ENCODE results near the gene TRAF5.

TRAF5 gene

DNA sequence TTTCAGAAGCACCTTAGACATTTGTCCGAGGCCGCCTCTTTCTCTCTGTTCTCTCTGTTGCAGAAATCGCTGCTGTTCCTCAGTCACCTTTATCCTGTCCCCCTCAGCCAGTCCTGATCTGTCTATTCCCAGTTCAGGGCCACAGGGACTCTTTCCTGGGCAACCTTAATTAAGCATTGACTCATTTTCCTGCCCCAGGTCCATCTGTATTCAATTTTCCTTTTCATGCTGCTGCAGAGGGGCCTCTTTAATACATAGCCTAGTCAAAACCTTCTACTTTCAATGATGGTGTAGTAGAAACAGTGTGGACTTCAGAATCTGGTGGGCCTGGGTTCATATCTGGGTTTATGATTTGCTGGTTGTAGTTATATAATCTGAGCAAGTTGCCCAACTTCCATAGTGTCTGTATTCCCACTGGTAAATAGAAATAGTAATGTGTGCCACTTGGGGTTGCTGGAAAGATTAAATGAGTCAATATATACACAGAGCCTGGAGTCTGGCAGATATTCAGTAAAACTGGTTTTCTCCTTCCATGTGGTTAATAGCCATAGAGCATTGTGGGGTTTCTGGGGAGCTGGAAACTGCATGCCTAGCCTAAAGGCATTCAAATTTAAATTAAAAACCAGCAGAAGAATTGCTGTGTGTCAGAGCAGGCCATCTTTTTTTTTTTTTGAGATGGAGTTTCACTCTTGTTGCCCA, 4.5 kb downstream of the TRAF5 start:
- in situ Hi-C loops (cut with MboI; ENCODE audit: low sequenced_read_pairs, unreplicated experiment), result no loop called here
- no peak for DNase-seq (ENCODE audit: low spot score)
- TF ChIP-seq CTCF (IDR thresholded peaks at IDR 0.05; ENCODE audit: borderline replicate concordance, control extremely low read depth, extremely low read depth, insufficient read depth, missing control alignments), result no peak

GRCh38 chr1:211332036-211332616, 5.5 kb downstream of the TRAF5 start:
- no peak for DNase-seq (ENCODE audit: low spot score)
- no peak for TF ChIP-seq CTCF (IDR thresholded peaks at IDR 0.05; ENCODE audit: borderline replicate concordance, control extremely low read depth, extremely low read depth, insufficient read depth, missing control alignments)
- in situ Hi-C loops (cut with MboI; ENCODE audit: low sequenced_read_pairs, unreplicated experiment), result no loop called here

GRCh38 chr1:211332830-211333229, 6.2 kb downstream of the TRAF5 start:
- in situ Hi-C loops (cut with MboI; ENCODE audit: low sequenced_read_pairs, unreplicated experiment), result no loop called here
- no peak for DNase-seq (ENCODE audit: low spot score)
- TF ChIP-seq CTCF (IDR thresholded peaks at IDR 0.05; ENCODE audit: borderline replicate concordance, control extremely low read depth, extremely low read depth, insufficient read depth, missing control alignments), result no peak

GRCh38 chr1:211333906-211334305, 7.3 kb downstream of the TRAF5 start:
- in situ Hi-C loops (cut with MboI; ENCODE audit: low sequenced_read_pairs, unreplicated experiment), result no loop called here
- no peak for DNase-seq (ENCODE audit: low spot score)

DNA sequence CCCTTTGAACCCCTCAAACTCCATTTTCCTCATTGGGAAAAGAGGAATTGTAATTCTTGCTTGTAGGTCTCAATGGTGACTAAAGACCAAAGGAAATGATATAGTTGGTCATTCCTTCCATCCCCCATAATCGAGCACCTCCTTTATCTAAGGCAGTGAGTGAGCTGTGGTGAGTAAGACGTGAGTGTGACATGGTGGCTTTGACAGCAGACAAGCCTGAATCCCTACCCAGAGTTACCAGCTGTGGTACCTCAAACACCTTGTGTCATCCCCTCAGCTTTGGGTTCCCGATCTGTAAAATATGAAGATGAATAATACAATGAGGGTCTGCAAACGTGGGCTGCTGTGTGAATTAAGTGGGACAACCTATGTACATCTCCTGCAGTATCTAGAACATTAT, 8.4 kb downstream of the TRAF5 start:
- in situ Hi-C loops (cut with MboI; ENCODE audit: low sequenced_read_pairs, unreplicated experiment), result no loop called here
- no peak for TF ChIP-seq CTCF (IDR thresholded peaks at IDR 0.05; ENCODE audit: borderline replicate concordance, control extremely low read depth, extremely low read depth, insufficient read depth, missing control alignments)
- DNase-seq (ENCODE audit: low spot score), result no peak

More at GRCh38 chr1:211333906-211334305, 7.3 kb downstream of the TRAF5 start:
- TF ChIP-seq CTCF (IDR thresholded peaks at IDR 0.05; ENCODE audit: borderline replicate concordance, control extremely low read depth, extremely low read depth, insufficient read depth, missing control alignments), result no peak

GRCh38 chr1:211335522-211336157, 9.0 kb downstream of the TRAF5 start:
- no peak for TF ChIP-seq CTCF (IDR thresholded peaks at IDR 0.05; ENCODE audit: borderline replicate concordance, control extremely low read depth, extremely low read depth, insufficient read depth, missing control alignments)
- peak; percentile 49 for DNase-seq (ENCODE audit: low spot score)
- in situ Hi-C loops (cut with MboI; ENCODE audit: low sequenced_read_pairs, unreplicated experiment), result no loop called here
